ENCODE results near the gene AMDHD2.

The AMDHD2 gene

GRCh38 chr16:2489581-2489980, 30.6 kb upstream of the AMDHD2 start:
- no peaks in the 10 kb centered on the region for H3K36me3 ChIP-seq (ENCODE audit: low read depth)

GRCh38 chr16:2490190-2491105, 29.7 kb upstream of the AMDHD2 start:
- no peaks in the 10 kb centered on the region for H3K4me1 ChIP-seq (ENCODE audit: insufficient read depth, poor library complexity, severe bottlenecking)
- TF ChIP-seq CTCF (IDR thresholded peaks at IDR 0.05; ENCODE audit: poor library complexity, severe bottlenecking): no peak
- H3K27ac ChIP-seq (ENCODE audit: poor library complexity, severe bottlenecking): no peak overlapping the region
- no peak overlapping the region for H3K4me3 ChIP-seq (ENCODE audit: severe bottlenecking)
- DNase-seq (ENCODE audit: low spot score) (no peak), ATAC-seq (ENCODE audit: low read depth) (no peak; the same call in 2 of the 3 replicates)
- no peaks in the 10 kb centered on the region for H3K9me3 ChIP-seq (ENCODE audit: severe bottlenecking)
- H3K27me3 ChIP-seq (ENCODE audit: insufficient read depth, poor library complexity, severe bottlenecking): no peaks in the 10 kb centered on the region
- H3K36me3 ChIP-seq (ENCODE audit: low read depth): no peaks in the 10 kb centered on the region

More at GRCh38 chr16:2489581-2489980, 30.6 kb upstream of the AMDHD2 start:
- Histone ChIP-seq H3K27me3 (ENCODE audit: insufficient read depth, poor library complexity, severe bottlenecking) (no peaks in the 10 kb centered on the region), H3K4me1 (ENCODE audit: insufficient read depth, poor library complexity, severe bottlenecking) (no peaks in the 10 kb centered on the region), H3K9me3 (ENCODE audit: severe bottlenecking) (no peaks in the 10 kb centered on the region), H3K27ac (ENCODE audit: poor library complexity, severe bottlenecking) (no peak overlapping the region), H3K4me3 (ENCODE audit: severe bottlenecking) (no peak overlapping the region)
- ATAC-seq (ENCODE audit: low read depth) (no peak), DNase-seq (ENCODE audit: low spot score) (no peak)
- TF ChIP-seq CTCF (IDR thresholded peaks at IDR 0.05; ENCODE audit: poor library complexity, severe bottlenecking): no peak

GRCh38 chr16:2492292-2492691, 27.9 kb upstream of the AMDHD2 start:
- no peak overlapping the region for H3K4me3 ChIP-seq (ENCODE audit: severe bottlenecking)
- H3K4me1 ChIP-seq (ENCODE audit: insufficient read depth, poor library complexity, severe bottlenecking): no peaks in the 10 kb centered on the region
- no peak overlapping the region for H3K27ac ChIP-seq (ENCODE audit: poor library complexity, severe bottlenecking)
- H3K27me3 ChIP-seq (ENCODE audit: insufficient read depth, poor library complexity, severe bottlenecking): no peaks in the 10 kb centered on the region
- DNase-seq (ENCODE audit: low spot score): no peak
- H3K9me3 ChIP-seq (ENCODE audit: severe bottlenecking): no peaks in the 10 kb centered on the region
- ATAC-seq (ENCODE audit: low read depth): no peak
- H3K36me3 ChIP-seq (ENCODE audit: low read depth): 0 out of 2 replicates have a peak, but pooled peaks cover 5% of the 10 kb centered on the region
- no peak for TF ChIP-seq CTCF (IDR thresholded peaks at IDR 0.05; ENCODE audit: poor library complexity, severe bottlenecking)

- ATAC-seq (ENCODE audit: low read depth): no peak
- no peak for TF ChIP-seq CTCF (IDR thresholded peaks at IDR 0.05; ENCODE audit: poor library complexity, severe bottlenecking)
Measured at GRCh38 chr16:2493605-2494004, 26.6 kb upstream of the AMDHD2 start.

GRCh38 chr16:2494616-2495015, 25.6 kb upstream of the AMDHD2 start:
- no peak for ATAC-seq (ENCODE audit: low read depth)
- H3K4me1 ChIP-seq (ENCODE audit: insufficient read depth, poor library complexity, severe bottlenecking): no peaks in the 10 kb centered on the region
- no peaks in the 10 kb centered on the region for H3K27me3 ChIP-seq (ENCODE audit: insufficient read depth, poor library complexity, severe bottlenecking)
- H3K9me3 ChIP-seq (ENCODE audit: severe bottlenecking): no peaks in the 10 kb centered on the region
- TF ChIP-seq CTCF (IDR thresholded peaks at IDR 0.05; ENCODE audit: poor library complexity, severe bottlenecking): no peak
- no peak overlapping the region for H3K4me3 ChIP-seq (ENCODE audit: severe bottlenecking)
- H3K27ac ChIP-seq (ENCODE audit: poor library complexity, severe bottlenecking): no peak overlapping the region
- DNase-seq (ENCODE audit: low spot score): no peak
- H3K36me3 ChIP-seq (ENCODE audit: low read depth): 0 out of 2 replicates have a peak, but pooled peaks cover 9% of the 10 kb centered on the region

More at GRCh38 chr16:2493605-2494004, 26.6 kb upstream of the AMDHD2 start:
- no peak overlapping the region for H3K4me3 ChIP-seq (ENCODE audit: severe bottlenecking)
- H3K27me3 ChIP-seq (ENCODE audit: insufficient read depth, poor library complexity, severe bottlenecking): no peaks in the 10 kb centered on the region
- no peak overlapping the region for H3K27ac ChIP-seq (ENCODE audit: poor library complexity, severe bottlenecking)
- no peak for DNase-seq (ENCODE audit: low spot score)
- no peaks in the 10 kb centered on the region for H3K9me3 ChIP-seq (ENCODE audit: severe bottlenecking)
- 0 out of 2 replicates have a peak, but pooled peaks cover 9% of the 10 kb centered on the region for H3K36me3 ChIP-seq (ENCODE audit: low read depth)
- H3K4me1 ChIP-seq (ENCODE audit: insufficient read depth, poor library complexity, severe bottlenecking): no peaks in the 10 kb centered on the region

All from RWPE2 (cell line).